CD14-positive monocyte (primary cell): ENCODE measurements around the gene CLVS2. TPM values are rescaled to one million over a fixed set of nuclear protein-coding genes. Genes with fewer than 3 reads are reported as not detected.

Source experiments
- DNase-seq, 3 donors: peaks; one replicate each; pipeline ENCODE4 v3.0.0-alpha.2; 2011 to 2022
- H2AFZ ChIP-seq: 2 replicates; pipeline ENCODE4 v1.6.0; 2012; ENCODE audit warnings: mild to moderate bottlenecking, low read depth, low read length, inconsistent platforms; ENCODE audit not compliant: insufficient read depth, poor library complexity, severe bottlenecking
- H3K27ac ChIP-seq, 2 donors: 1 replicate in 1 of 2; 2 replicates in 1 of 2; pipeline ENCODE4 v1.5.1; 2012 to 2013; ENCODE audit warnings: low read length in 2 of 2, control low read depth in 1 of 2, inconsistent platforms in 1 of 2, low read depth in 1 of 2, mild to moderate bottlenecking in 1 of 2
- H3K27me3 ChIP-seq, 2 donors: one replicate each; pipeline versions ENCODE4 v1.6.0 to v1.6.1; 2011 to 2013; ENCODE audit warnings: low read length in 2 of 2; ENCODE audit not compliant: control insufficient read depth in 2 of 2, insufficient read depth in 2 of 2
- H3K36me3 ChIP-seq, 2 donors: replicated peaks in 1 of 2; 1 replicate in 1 of 2; 2 replicates in 1 of 2; pipeline versions ENCODE4 v1.5.1 to v1.6.1; 2012 to 2013; ENCODE audit warnings: low read length in 2 of 2, control low read depth in 1 of 2, inconsistent platforms in 1 of 2, mild to moderate bottlenecking in 1 of 2; ENCODE audit not compliant: insufficient read depth in 2 of 2, control insufficient read depth in 1 of 2
- H3K4me1 ChIP-seq, 2 donors: 1 replicate in 1 of 2; 2 replicates in 1 of 2; pipeline versions ENCODE4 v1.5.1 to v1.6.1; 2012 to 2013; ENCODE audit warnings: low read length in 2 of 2, control low read depth in 1 of 2, inconsistent platforms in 1 of 2, mild to moderate bottlenecking in 1 of 2, moderate library complexity in 1 of 2; ENCODE audit not compliant: insufficient read depth in 2 of 2, control insufficient read depth in 1 of 2
- H3K4me2 ChIP-seq: replicated peaks from 2 replicates; pipeline ENCODE3; 2012; ENCODE audit warnings: low read length, moderate library complexity, mild to moderate bottlenecking; ENCODE audit not compliant: poor library complexity, severe bottlenecking; ENCODE audit errors: extremely low read depth
- H3K4me3 ChIP-seq, 3 experiments: fragments of 200-600 bp in 1 of 3; sonication (generic) in 1 of 3; replicated peaks in 1 of 3; 1 replicate in 2 of 3; 2 replicates in 1 of 3; pipeline ENCODE4 v1.5.1; 2011 to 2013; ENCODE audit warnings: low read length in 3 of 3, mild to moderate bottlenecking in 3 of 3, control low read depth in 2 of 3, low read depth in 2 of 3, inconsistent platforms in 1 of 3, moderate library complexity in 1 of 3
- H3K79me2 ChIP-seq: 2 replicates; pipeline ENCODE4 v1.6.0; 2012; ENCODE audit warnings: mild to moderate bottlenecking, control low read depth, inconsistent platforms, low read length, moderate library complexity; ENCODE audit not compliant: insufficient read depth
- H3K9ac ChIP-seq: 2 replicates; pipeline ENCODE4 v1.6.0; 2017; ENCODE audit warnings: low read length, mild to moderate bottlenecking; ENCODE audit not compliant: insufficient read depth, poor library complexity, severe bottlenecking
- H3K9me3 ChIP-seq, 2 donors: replicated peaks in 1 of 2; 1 replicate in 1 of 2; 2 replicates in 1 of 2; pipeline versions ENCODE4 v1.5.1 to v1.6.1; 2012 to 2013; ENCODE audit warnings: low read length in 2 of 2, control low read depth in 1 of 2; ENCODE audit not compliant: control insufficient read depth in 1 of 2, insufficient read depth in 1 of 2
- H4K20me1 ChIP-seq: 2 replicates; pipeline ENCODE4 v1.6.0; 2012; ENCODE audit warnings: mild to moderate bottlenecking, low read length, control low read depth, moderate library complexity; ENCODE audit not compliant: insufficient read depth
- H3K27ac Mint-ChIP-seq, 7 donors: one replicate each; pipeline ENCODE4 v1.8.0; 2020; ENCODE audit warnings: mild to moderate bottlenecking in 7 of 7, mixed read lengths in 7 of 7, moderate library complexity in 6 of 7, inconsistent platforms in 2 of 7
- H3K27me3 Mint-ChIP-seq, 3 donors: one replicate each; pipeline ENCODE4 v1.8.0; 2021 to 2022; ENCODE audit warnings: low read depth in 3 of 3, mild to moderate bottlenecking in 3 of 3, mixed read lengths in 3 of 3, moderate library complexity in 3 of 3, inconsistent platforms in 1 of 3
- H3K36me3 Mint-ChIP-seq, 2 donors: one replicate each; pipeline ENCODE4 v1.8.0; 2020; ENCODE audit warnings: mixed read lengths in 2 of 2, inconsistent platforms in 1 of 2, mild to moderate bottlenecking in 1 of 2
- H3K4me1 Mint-ChIP-seq: one replicate; pipeline ENCODE4 v1.8.0; 2020; ENCODE audit warnings: mild to moderate bottlenecking, mixed read lengths
- H3K4me3 Mint-ChIP-seq, 2 donors: one replicate each; pipeline ENCODE4 v1.8.0; 2020; ENCODE audit warnings: mild to moderate bottlenecking in 2 of 2, mixed read lengths in 2 of 2, moderate library complexity in 1 of 2
- H3K9me3 Mint-ChIP-seq, 7 donors: one replicate each; pipeline ENCODE4 v1.8.0; 2020 to 2022; ENCODE audit warnings: mixed read lengths in 7 of 7, mild to moderate bottlenecking in 6 of 7, moderate library complexity in 6 of 7, inconsistent platforms in 2 of 7
- CTCF ChIP-seq: fragments of 200-600 bp; IDR thresholded peaks from one replicate; pipeline ENCODE4 v1.8.0; 2022; ENCODE audit warnings: antibody characterized with exemption, mild to moderate bottlenecking
- WGBS: methylation state at CpG from one replicate; pipeline ENCODE4 v1.1.5; 2013; ENCODE audit warnings: missing lambda C conversion rate; ENCODE audit not compliant: insufficient coverage; 5-methylcytosine and 5-hydroxymethylcytosine counted together
- intact Hi-C, 2 donors: fragments of 100-400 bp; cut with micrococcal nuclease; formaldehyde crosslinking; loops; one replicate each; pipeline versions ENCODE4 v1.15.0 to v1.15.1; 2023
- polyA plus RNA-seq, 3 donors: library from polyadenylated mRNA; depleted of rRNA in 1 of 3; unstranded in 2 of 3; stranded (reverse) in 1 of 3; fragments of 300-500 nt in 2 of 3; fragments of >200 nt in 1 of 3; fragmentation: Illumina TruSeq in 2 of 3; gene quantifications; 1 replicate in 2 of 3; 2 replicates in 1 of 3; pipeline ENCODE4 v1.2.3, GENCODE V29; 2012 to 2021

CLVS2 gene
- polyA plus RNA-seq, 3 donors, result not detected

DNA sequence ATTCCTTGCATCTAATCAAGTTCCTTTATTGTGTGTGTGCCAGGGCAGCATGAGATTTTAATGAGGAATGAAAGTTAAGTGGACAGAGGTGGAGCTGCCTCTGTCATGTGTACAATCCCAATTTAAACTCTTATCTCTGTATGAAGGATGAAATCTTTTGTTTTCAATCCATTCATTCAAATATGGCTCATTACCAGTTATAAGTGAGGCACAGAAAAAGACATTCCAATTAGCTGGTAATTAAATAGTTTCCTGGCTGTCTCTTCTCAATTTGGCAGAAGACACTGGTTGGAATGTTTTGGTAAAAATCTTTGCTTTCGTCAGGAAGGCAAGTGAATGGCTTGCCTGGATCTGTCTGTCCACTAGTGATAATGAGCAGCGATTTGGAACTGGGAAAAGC is 46.4 kb downstream of the CLVS2 start:
- H3K27me3 ChIP-seq, result no peaks in the 10 kb centered on the region
- no peak for DNase-seq
- H3K36me3 Mint-ChIP-seq, result no peaks in the 10 kb centered on the region
- WGBS, result no CpG with 5 or more reads among the region's 2 CpGs
- no peaks in the 10 kb centered on the region for H3K27me3 Mint-ChIP-seq
- H4K20me1 ChIP-seq, result no peaks in the 10 kb centered on the region
- H3K9me3 Mint-ChIP-seq, result no peaks in the 10 kb centered on the region
- H3K36me3 ChIP-seq, result no peaks in the 10 kb centered on the region
- no peak overlapping the region for H3K27ac ChIP-seq
- no peaks in the 10 kb centered on the region for H3K79me2 ChIP-seq
- no peak overlapping the region for H3K4me2 ChIP-seq
- H2AFZ ChIP-seq, result no peak overlapping the region
- no peak for TF ChIP-seq CTCF
- H3K9ac ChIP-seq, result no peak overlapping the region
- H3K4me1 ChIP-seq, result no peaks in the 10 kb centered on the region
- H3K9me3 ChIP-seq, result no peaks in the 10 kb centered on the region
- no peak overlapping the region for H3K4me3 ChIP-seq
- H3K4me1 Mint-ChIP-seq, result no peaks in the 10 kb centered on the region
- no peak overlapping the region for H3K4me3 Mint-ChIP-seq
- H3K27ac Mint-ChIP-seq, result no peak overlapping the region
- intact Hi-C loops, result no loop called here

- H4K20me1 ChIP-seq, result no peaks in the 10 kb centered on the region
- H3K36me3 Mint-ChIP-seq, result no peaks in the 10 kb centered on the region
- no peaks in the 10 kb centered on the region for H3K36me3 ChIP-seq
- no peaks in the 10 kb centered on the region for H3K27me3 ChIP-seq
- H3K4me3 Mint-ChIP-seq, result no peak overlapping the region
- H3K27me3 Mint-ChIP-seq, result no peaks in the 10 kb centered on the region
- no peak overlapping the region for H3K4me3 ChIP-seq
- no peaks in the 10 kb centered on the region for H3K4me1 ChIP-seq
- H3K4me1 Mint-ChIP-seq, result no peaks in the 10 kb centered on the region
- H3K9me3 Mint-ChIP-seq, result no peaks in the 10 kb centered on the region
- intact Hi-C loops, result no loop called here
- no peaks in the 10 kb centered on the region for H3K9me3 ChIP-seq
- H3K4me2 ChIP-seq, result no peak overlapping the region
- H3K79me2 ChIP-seq, result no peaks in the 10 kb centered on the region
- H2AFZ ChIP-seq, result no peak overlapping the region
- no peak overlapping the region for H3K9ac ChIP-seq
- WGBS, result 72% methylated on average over 3 of the region's 3 CpGs
- TF ChIP-seq CTCF, result no peak
- no peak overlapping the region for H3K27ac ChIP-seq
- no peak overlapping the region for H3K27ac Mint-ChIP-seq
- no peak for DNase-seq
Observed at GRCh38 chr6:123044341-123044860, 48.4 kb downstream of the CLVS2 start.
